Neural progenitor cell (in vitro differentiated cells): Measurements from ENCODE around the gene TMEM119. TPM values are rescaled to one million over a fixed set of nuclear protein-coding genes. Genes with fewer than 3 reads are reported as not detected.

Experiments
- DNase-seq: peaks from one replicate; pipeline ENCODE4 v3.0.0-alpha.2; 2016; ENCODE audit warnings: low spot score
- H2AFZ ChIP-seq: fragments of 200-600 bp; sonication (generic); replicated peaks from 2 replicates; pipeline ENCODE4 v1.6.1; 2016; ENCODE audit warnings: antibody characterized with exemption
- H3F3A ChIP-seq: fragments of 200-600 bp; sonication (generic); 2 replicates; pipeline ENCODE4 v1.6.1; 2016; ENCODE audit warnings: antibody characterized with exemption, low read depth
- H3K27ac ChIP-seq: fragments of 200-600 bp; sonication (generic); 2 replicates; pipeline ENCODE4 v1.5.1; 2016; ENCODE audit warnings: mild to moderate bottlenecking
- H3K27me3 ChIP-seq: fragments of 200-600 bp; sonication (generic); 2 replicates; pipeline ENCODE4 v1.6.1; 2016; ENCODE audit warnings: mild to moderate bottlenecking, moderate library complexity
- H3K36me3 ChIP-seq: fragments of 200-600 bp; sonication (generic); 2 replicates; pipeline ENCODE4 v1.5.1; 2016
- H3K4me1 ChIP-seq: fragments of 200-600 bp; sonication (generic); 2 replicates; pipeline ENCODE4 v1.6.1; 2016; ENCODE audit warnings: mixed run types
- H3K4me2 ChIP-seq: fragments of 200-600 bp; sonication (generic); 2 replicates; pipeline ENCODE4 v1.6.1; 2016
- H3K4me3 ChIP-seq: fragments of 200-600 bp; sonication (generic); 2 replicates; pipeline ENCODE4 v1.5.1; 2016
- H3K79me2 ChIP-seq: fragments of 200-600 bp; sonication (generic); 2 replicates; pipeline ENCODE4 v1.6.1; 2016; ENCODE audit warnings: low read depth
- H3K9ac ChIP-seq: fragments of 200-600 bp; sonication (generic); 2 replicates; pipeline ENCODE4 v1.6.1; 2016
- H3K9me3 ChIP-seq: fragments of 200-600 bp; sonication (generic); 2 replicates; pipeline ENCODE4 v1.5.1; 2016; ENCODE audit warnings: low read depth
- H4K20me1 ChIP-seq: fragments of 200-600 bp; sonication (generic); 2 replicates; pipeline ENCODE4 v1.6.1; 2016; ENCODE audit warnings: low read depth
- H3K27ac Mint-ChIP-seq: 3 replicates; pipeline ENCODE4 v1.8.0; 2021; ENCODE audit warnings: mixed read lengths
- H3K27me3 Mint-ChIP-seq: 2 replicates; pipeline ENCODE4 v1.8.0; 2022; ENCODE audit warnings: low read depth, mild to moderate bottlenecking, inconsistent platforms, moderate library complexity, mixed read lengths; ENCODE audit not compliant: insufficient read depth
- H3K36me3 Mint-ChIP-seq: 3 replicates; pipeline ENCODE4 v1.8.0; 2021; ENCODE audit warnings: mixed read lengths
- H3K4me1 Mint-ChIP-seq: 3 replicates; pipeline ENCODE4 v1.8.0; 2021; ENCODE audit warnings: mixed read lengths
- H3K4me3 Mint-ChIP-seq: 3 replicates; pipeline ENCODE4 v1.8.0; 2021; ENCODE audit warnings: mild to moderate bottlenecking, moderate library complexity, mixed read lengths
- H3K9me3 Mint-ChIP-seq: 3 replicates; pipeline ENCODE4 v1.8.0; 2020; ENCODE audit warnings: mixed read lengths
- EZH2 ChIP-seq: fragments of 200-600 bp; sonication (generic); IDR thresholded peaks from 2 replicates; pipeline ENCODE4 v1.6.1; 2017; ENCODE audit warnings: antibody characterized with exemption, mild to moderate bottlenecking, moderate library complexity
- EZH2phosphoT487 ChIP-seq: fragments of 200-600 bp; sonication (generic); IDR thresholded peaks from 2 replicates; pipeline ENCODE4 v1.6.1; 2017; ENCODE audit warnings: antibody characterized with exemption
- total RNA-seq: library from RNA; depleted of rRNA; stranded (reverse); fragments of >200 nt; gene quantifications from 2 replicates; pipeline ENCODE4 v1.2.3, GENCODE V29; 2015; ENCODE audit warnings: low replicate concordance
- TF ChIP-seq, protein P1 (sequence below): fragments of 200-600 bp; sonication (generic); IDR thresholded peaks from 2 replicates; pipeline ENCODE4 v1.5.1; 2017; ENCODE audit warnings: antibody characterized with exemption, mild to moderate bottlenecking

The TMEM119 gene
- total RNA-seq, 1 donor from 2014 or later, result 0.97 TPM

- no peak overlapping the region for H3K9ac ChIP-seq
- H3K4me3 Mint-ChIP-seq, result no peak overlapping the region
- H2AFZ ChIP-seq, result no peak overlapping the region
- no peaks in the 10 kb centered on the region for H3K9me3 ChIP-seq
- no peaks in the 10 kb centered on the region for H3K79me2 ChIP-seq
- TF ChIP-seq EZH2phosphoT487, result no peak
- TF ChIP-seq EZH2, result no peak
- TF ChIP-seq, protein P1, sequence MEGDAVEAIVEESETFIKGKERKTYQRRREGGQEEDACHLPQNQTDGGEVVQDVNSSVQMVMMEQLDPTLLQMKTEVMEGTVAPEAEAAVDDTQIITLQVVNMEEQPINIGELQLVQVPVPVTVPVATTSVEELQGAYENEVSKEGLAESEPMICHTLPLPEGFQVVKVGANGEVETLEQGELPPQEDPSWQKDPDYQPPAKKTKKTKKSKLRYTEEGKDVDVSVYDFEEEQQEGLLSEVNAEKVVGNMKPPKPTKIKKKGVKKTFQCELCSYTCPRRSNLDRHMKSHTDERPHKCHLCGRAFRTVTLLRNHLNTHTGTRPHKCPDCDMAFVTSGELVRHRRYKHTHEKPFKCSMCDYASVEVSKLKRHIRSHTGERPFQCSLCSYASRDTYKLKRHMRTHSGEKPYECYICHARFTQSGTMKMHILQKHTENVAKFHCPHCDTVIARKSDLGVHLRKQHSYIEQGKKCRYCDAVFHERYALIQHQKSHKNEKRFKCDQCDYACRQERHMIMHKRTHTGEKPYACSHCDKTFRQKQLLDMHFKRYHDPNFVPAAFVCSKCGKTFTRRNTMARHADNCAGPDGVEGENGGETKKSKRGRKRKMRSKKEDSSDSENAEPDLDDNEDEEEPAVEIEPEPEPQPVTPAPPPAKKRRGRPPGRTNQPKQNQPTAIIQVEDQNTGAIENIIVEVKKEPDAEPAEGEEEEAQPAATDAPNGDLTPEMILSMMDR, result no peak
- H3K36me3 Mint-ChIP-seq, result no peaks in the 10 kb centered on the region
- no peaks in the 10 kb centered on the region for H4K20me1 ChIP-seq
- no peak for DNase-seq
- no peak overlapping the region for H3K27ac ChIP-seq
- H3K27ac Mint-ChIP-seq, result no peak overlapping the region
- H3K4me3 ChIP-seq, result no peak overlapping the region
- peaks cover 3% of the 10 kb centered on the region for H3K4me1 ChIP-seq
- H3K27me3 ChIP-seq, result no peaks in the 10 kb centered on the region
- H3K27me3 Mint-ChIP-seq, result peaks cover 21% of the 10 kb centered on the region
- no peaks in the 10 kb centered on the region for H3K9me3 Mint-ChIP-seq
- no peaks in the 10 kb centered on the region for H3F3A ChIP-seq
- no peak overlapping the region for H3K4me2 ChIP-seq
- peaks cover 15% of the 10 kb centered on the region for H3K4me1 Mint-ChIP-seq
- no peaks in the 10 kb centered on the region for H3K36me3 ChIP-seq
Observed at GRCh38 chr12:108615918-108616317, 18.0 kb upstream of the TMEM119 start.

GRCh38 chr12:108614639-108615038 lies 16.8 kb upstream of the TMEM119 start:
- Histone ChIP-seq H3K36me3 (no peaks in the 10 kb centered on the region), H3K4me1 (peaks cover 3% of the 10 kb centered on the region), H3K27ac (no peak overlapping the region), H3K27me3 (no peaks in the 10 kb centered on the region), H3K4me2 (no peak overlapping the region), H3K4me3 (no peak overlapping the region), H2AFZ (no peak overlapping the region), H3K79me2 (no peaks in the 10 kb centered on the region), H3K9me3 (no peaks in the 10 kb centered on the region), H3K9ac (no peak overlapping the region), H3F3A (no peaks in the 10 kb centered on the region), H4K20me1 (no peaks in the 10 kb centered on the region)
- no peak for TF ChIP-seq EZH2phosphoT487
- Mint-ChIP-seq H3K27me3 (peaks cover 26% of the 10 kb centered on the region), H3K9me3 (no peaks in the 10 kb centered on the region), H3K4me3 (no peak overlapping the region), H3K27ac (no peak overlapping the region), H3K4me1 (peaks cover 13% of the 10 kb centered on the region), H3K36me3 (no peaks in the 10 kb centered on the region)
- no peak for DNase-seq

GRCh38 chr12:108614041-108614440 lies 16.2 kb upstream of the TMEM119 start:
- DNase-seq, result no peak
- peaks cover 12% of the 10 kb centered on the region for H3K4me1 Mint-ChIP-seq
- H3K79me2 ChIP-seq, result no peaks in the 10 kb centered on the region
- peaks cover 3% of the 10 kb centered on the region for H3K4me1 ChIP-seq
- H3K36me3 Mint-ChIP-seq, result no peaks in the 10 kb centered on the region
- H3K27me3 ChIP-seq, result no peaks in the 10 kb centered on the region
- H3K4me3 Mint-ChIP-seq, result no peak overlapping the region
- no peak for TF ChIP-seq EZH2phosphoT487
- TF ChIP-seq, protein P1, result no peak
- TF ChIP-seq EZH2, result no peak
- no peak overlapping the region for H3K4me3 ChIP-seq
- no peaks in the 10 kb centered on the region for H3F3A ChIP-seq
- H3K9me3 ChIP-seq, result no peaks in the 10 kb centered on the region
- H3K27me3 Mint-ChIP-seq, result peaks cover 23% of the 10 kb centered on the region
- H3K27ac Mint-ChIP-seq, result no peak overlapping the region
- no peak overlapping the region for H3K9ac ChIP-seq
- H3K27ac ChIP-seq, result no peak overlapping the region
- H3K9me3 Mint-ChIP-seq, result no peaks in the 10 kb centered on the region
- H4K20me1 ChIP-seq, result no peaks in the 10 kb centered on the region
- no peak overlapping the region for H3K4me2 ChIP-seq
- no peak overlapping the region for H2AFZ ChIP-seq
- H3K36me3 ChIP-seq, result no peaks in the 10 kb centered on the region

GRCh38 chr12:108613548-108613947 lies 15.7 kb upstream of the TMEM119 start:
- Histone ChIP-seq H3K4me1 (peaks cover 3% of the 10 kb centered on the region), H4K20me1 (no peaks in the 10 kb centered on the region), H3K79me2 (no peaks in the 10 kb centered on the region), H3K9ac (no peak overlapping the region), H3F3A (no peaks in the 10 kb centered on the region), H3K4me3 (no peak overlapping the region), H3K27ac (no peak overlapping the region), H3K4me2 (no peak overlapping the region), H3K27me3 (no peaks in the 10 kb centered on the region), H2AFZ (peak overlapping the region; percentile 64), H3K9me3 (no peaks in the 10 kb centered on the region), H3K36me3 (no peaks in the 10 kb centered on the region)
- Mint-ChIP-seq H3K4me1 (peaks cover 9% of the 10 kb centered on the region), H3K27me3 (peaks cover 22% of the 10 kb centered on the region), H3K4me3 (no peak overlapping the region), H3K36me3 (no peaks in the 10 kb centered on the region), H3K9me3 (no peaks in the 10 kb centered on the region), H3K27ac (no peak overlapping the region)
- TF ChIP-seq, protein P1, result no peak
- TF ChIP-seq EZH2 (no peak), EZH2phosphoT487 (no peak)
- no peak for DNase-seq
